ENCODE measurements around the gene GMPR2.
"Not testable (repeated sequence)": the region's sequence is repeated elsewhere in the genome, so short reads cannot be mapped to it uniquely, and the experiment has no call there.

- TF ChIP-seq CTCF, POLR2A (IDR thresholded peaks at IDR 0.05): not testable (repeated sequence)
These were observed 30.2 kb upstream of the GMPR2 start for GRCh38 chr14:24202538-24202937.
